Astrocyte (in vitro differentiated cells and primary cell): Measurements from ENCODE around the gene RGPD8. TPM values are rescaled to one million over a fixed set of nuclear protein-coding genes. Genes with fewer than 3 reads are reported as not detected.
A peak's percentile ranks its signal among the peaks of the same experiment; 100 is the strongest.

ENCODE experiments used
- DNase-seq: peaks from one replicate; pipeline ENCODE4 v3.0.0-alpha.2; 2010; ENCODE audit warnings: low read depth
- FAIRE-seq: peaks from 2 replicates; lab custom pipeline; 2011; peaks lifted over from hg19 to GRCh38; lab: Jason Lieb, UNC
- H2AFZ ChIP-seq: 2 replicates; pipeline ENCODE4 v1.6.0; 2012; ENCODE audit warnings: low read depth, low read length, inconsistent platforms
- H3K27ac ChIP-seq: 2 replicates; pipeline ENCODE4 v1.5.1; 2011; ENCODE audit warnings: low read depth, low read length, inconsistent platforms
- H3K27me3 ChIP-seq: 2 replicates; pipeline ENCODE4 v1.6.0; 2011; ENCODE audit warnings: low read length, inconsistent platforms; ENCODE audit not compliant: insufficient read depth
- H3K36me3 ChIP-seq: 2 replicates; pipeline ENCODE4 v1.5.1; 2011; ENCODE audit warnings: low read length, inconsistent platforms; ENCODE audit not compliant: insufficient read depth
- H3K4me1 ChIP-seq: 2 replicates; pipeline ENCODE4 v1.5.1; 2011; ENCODE audit warnings: low read length, inconsistent platforms; ENCODE audit not compliant: insufficient read depth
- H3K4me2 ChIP-seq: 2 replicates; pipeline ENCODE4 v1.6.0; 2012; ENCODE audit warnings: low read length, inconsistent platforms
- H3K4me3 ChIP-seq: 2 replicates; pipeline ENCODE4 v1.5.1; 2011; ENCODE audit warnings: low read depth, mild to moderate bottlenecking, low read length, inconsistent platforms; ENCODE audit not compliant: insufficient read depth
- H3K79me2 ChIP-seq: 2 replicates; pipeline ENCODE4 v1.6.0; 2012; ENCODE audit warnings: mild to moderate bottlenecking, low read length, inconsistent platforms; ENCODE audit not compliant: insufficient read depth
- H3K9ac ChIP-seq: 2 replicates; pipeline ENCODE4 v1.6.0; 2012; ENCODE audit warnings: mild to moderate bottlenecking, low read length, inconsistent platforms
- H3K9me3 ChIP-seq: 2 replicates; pipeline ENCODE4 v1.5.1; 2012; ENCODE audit warnings: low read depth, mild to moderate bottlenecking, low read length, inconsistent platforms; ENCODE audit not compliant: insufficient read depth
- H4K20me1 ChIP-seq: 2 replicates; pipeline ENCODE4 v1.6.0; 2012; ENCODE audit warnings: low read length, inconsistent platforms; ENCODE audit not compliant: insufficient read depth
- H3K27ac Mint-ChIP-seq: one replicate; pipeline ENCODE4 v1.8.0; 2021; ENCODE audit warnings: mild to moderate bottlenecking, mixed read lengths; ENCODE audit not compliant: unreplicated experiment
- H3K27me3 Mint-ChIP-seq: one replicate; pipeline ENCODE4 v1.8.0; 2021; ENCODE audit warnings: low read depth, mixed read lengths; ENCODE audit not compliant: unreplicated experiment
- H3K36me3 Mint-ChIP-seq: one replicate; pipeline ENCODE4 v1.8.0; 2021; ENCODE audit warnings: low read depth, mixed read lengths; ENCODE audit not compliant: unreplicated experiment
- H3K4me1 Mint-ChIP-seq: one replicate; pipeline ENCODE4 v1.8.0; 2021; ENCODE audit warnings: low read depth, mixed read lengths; ENCODE audit not compliant: unreplicated experiment
- H3K4me3 Mint-ChIP-seq: one replicate; pipeline ENCODE4 v1.8.0; 2021; ENCODE audit warnings: mild to moderate bottlenecking, moderate library complexity, mixed read lengths; ENCODE audit not compliant: unreplicated experiment
- H3K9me3 Mint-ChIP-seq: one replicate; pipeline ENCODE4 v1.8.0; 2021; ENCODE audit warnings: mild to moderate bottlenecking, mixed read lengths; ENCODE audit not compliant: unreplicated experiment
- CTCF ChIP-seq: IDR thresholded peaks from 2 replicates; pipeline ENCODE4 v1.5.1; 2011; ENCODE audit warnings: low read depth, mild to moderate bottlenecking, inconsistent platforms, low read length, moderate library complexity; ENCODE audit not compliant: insufficient read depth
- EZH2 ChIP-seq: IDR thresholded peaks from 2 replicates; pipeline ENCODE4 v1.6.1; 2012; ENCODE audit warnings: mild to moderate bottlenecking, low read length, inconsistent platforms; ENCODE audit not compliant: insufficient read depth
- total RNA-seq: library from RNA; stranded (reverse); gene quantifications from 2 replicates; pipeline ENCODE4 v1.2.1, GENCODE V29; 2021

The RGPD8 gene
- total RNA-seq, 1 donor from 2014 or later, result 9.6 TPM

GRCh38 chr2:112480530-112481049 lies 47.1 kb upstream of the RGPD8 start:
- no peak overlapping the region for H3K27ac ChIP-seq
- Mint-ChIP-seq H3K36me3 (peaks cover 5% of the 10 kb centered on the region), H3K9me3 (no peaks in the 10 kb centered on the region), H3K4me1 (peaks cover 11% of the 10 kb centered on the region), H3K4me3 (peak overlapping the region; percentile 92), H3K27ac (no peak overlapping the region), H3K27me3 (no peaks in the 10 kb centered on the region)
- H3K9ac ChIP-seq, result peak overlapping the region; percentile 70
- DNase-seq, result no peak
- no peak for FAIRE-seq
- H3K9me3 ChIP-seq, result no peaks in the 10 kb centered on the region
- H3K4me1 ChIP-seq, result peaks cover 12% of the 10 kb centered on the region
- H3K4me3 ChIP-seq, result peak overlapping the region; percentile 78
- H3K4me2 ChIP-seq, result peak overlapping the region; percentile 94
- H3K27me3 ChIP-seq, result no peaks in the 10 kb centered on the region
- TF ChIP-seq EZH2 (no peak), CTCF (no peak)
- H2AFZ ChIP-seq, result peak overlapping the region; percentile 69
- H4K20me1 ChIP-seq, result peaks cover 19% of the 10 kb centered on the region
- peaks cover 34% of the 10 kb centered on the region for H3K79me2 ChIP-seq
- H3K36me3 ChIP-seq, result no peaks in the 10 kb centered on the region

DNA sequence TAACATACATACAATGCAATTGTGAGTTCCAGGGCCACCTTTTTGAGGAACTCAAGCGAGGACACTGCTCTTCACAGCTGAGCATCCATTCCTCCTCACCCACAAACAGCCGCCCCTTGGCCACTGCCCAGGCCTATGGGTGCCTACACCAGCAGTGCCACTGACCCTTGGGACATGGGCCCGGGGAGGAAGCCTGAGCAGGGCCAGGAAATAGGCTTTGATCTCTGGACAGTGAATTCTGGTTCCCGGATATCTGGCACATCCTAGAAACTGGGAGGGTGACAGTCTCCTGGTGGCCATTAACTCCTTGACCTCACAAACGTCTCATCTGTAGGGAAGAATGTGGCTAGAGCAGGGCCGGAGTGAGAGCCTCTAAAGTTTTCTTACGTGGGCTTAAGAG lies 43.0 kb upstream of the RGPD8 start:
- Histone ChIP-seq H3K4me1 (peaks cover 4% of the 10 kb centered on the region), H3K9me3 (no peaks in the 10 kb centered on the region), H3K9ac (no peak overlapping the region), H3K36me3 (no peaks in the 10 kb centered on the region), H3K79me2 (no peaks in the 10 kb centered on the region), H3K4me3 (no peak overlapping the region), H3K27ac (no peak overlapping the region), H3K27me3 (no peaks in the 10 kb centered on the region), H4K20me1 (no peaks in the 10 kb centered on the region), H3K4me2 (no peak overlapping the region), H2AFZ (no peak overlapping the region)
- FAIRE-seq, result no peak
- no peak for DNase-seq
- Mint-ChIP-seq H3K27ac (no peak overlapping the region), H3K4me3 (no peak overlapping the region), H3K9me3 (no peaks in the 10 kb centered on the region), H3K36me3 (no peaks in the 10 kb centered on the region), H3K4me1 (peaks cover 3% of the 10 kb centered on the region), H3K27me3 (peaks cover 4% of the 10 kb centered on the region)
- TF ChIP-seq EZH2 (no peak), CTCF (no peak)

- FAIRE-seq, result no peak
- Mint-ChIP-seq H3K27ac (no peak overlapping the region), H3K27me3 (peaks cover 4% of the 10 kb centered on the region), H3K36me3 (no peaks in the 10 kb centered on the region), H3K4me3 (no peak overlapping the region), H3K9me3 (no peaks in the 10 kb centered on the region), H3K4me1 (no peaks in the 10 kb centered on the region)
- Histone ChIP-seq H3K27ac (no peak overlapping the region), H3K9ac (no peak overlapping the region), H3K36me3 (no peaks in the 10 kb centered on the region), H3K4me1 (no peaks in the 10 kb centered on the region), H3K4me2 (no peak overlapping the region), H3K79me2 (no peaks in the 10 kb centered on the region), H2AFZ (no peak overlapping the region), H4K20me1 (no peaks in the 10 kb centered on the region), H3K9me3 (no peaks in the 10 kb centered on the region), H3K27me3 (no peaks in the 10 kb centered on the region), H3K4me3 (no peak overlapping the region)
- DNase-seq, result peak; percentile 55
- TF ChIP-seq EZH2 (no peak), CTCF (no peak)
Observed at GRCh38 chr2:112474844-112475486, 41.5 kb upstream of the RGPD8 start.
